Esophagus squamous epithelium (tissue), 5 donors: ENCODE measurements around the gene BPGM. TPM values are rescaled to one million over a fixed set of nuclear protein-coding genes. Genes with fewer than 3 reads are reported as not detected.
"Not testable (repeated sequence)": the region's sequence is repeated elsewhere in the genome, so short reads cannot be mapped to it uniquely, and the experiment has no call there.

Experiments
- DNase-seq: peaks from one replicate; lab custom pipeline; 2025; lab: John Stamatoyannopoulos, UW
- H3K27ac ChIP-seq, 4 donors: fragments of 200-600 bp; sonication (generic); one replicate each; pipeline ENCODE4 v1.5.1; 2016 to 2019; ENCODE audit warnings: mild to moderate bottlenecking in 1 of 4
- H3K27me3 ChIP-seq, 4 donors: fragments of 200-600 bp; sonication (generic); 1 replicate in 3 of 4; 2 replicates in 1 of 4; pipeline versions ENCODE4 v1.5.1 to v1.6.0; 2017 to 2021; ENCODE audit warnings: antibody characterized with exemption in 1 of 4
- H3K36me3 ChIP-seq, 3 donors: fragments of 200-600 bp; sonication (generic); one replicate each; pipeline ENCODE4 v1.5.1; 2016 to 2019
- H3K4me1 ChIP-seq, 3 donors: fragments of 200-600 bp; sonication (generic); one replicate each; pipeline ENCODE4 v1.5.1; 2017 to 2019
- H3K4me3 ChIP-seq, 4 donors: fragments of 200-600 bp; sonication (generic); 1 replicate in 3 of 4; 2 replicates in 1 of 4; pipeline ENCODE4 v1.5.1; 2016 to 2019; ENCODE audit warnings: mild to moderate bottlenecking in 2 of 4, moderate library complexity in 1 of 4
- H3K9me3 ChIP-seq, 3 donors: fragments of 200-600 bp; sonication (generic); one replicate each; pipeline ENCODE4 v1.5.1; 2016 to 2019
- CTCF ChIP-seq, 6 experiments: fragments of 450-650 bp in 4 of 6; fragments of 200-600 bp in 2 of 6; sonication (generic) in 2 of 6; IDR thresholded peaks; one replicate each; pipeline ENCODE4 v1.5.1; 2016 to 2019; ENCODE audit warnings: antibody characterized with exemption in 6 of 6, mild to moderate bottlenecking in 4 of 6, moderate library complexity in 4 of 6
- POLR2A ChIP-seq, 4 donors: fragments of 450-650 bp; IDR thresholded peaks; one replicate each; pipeline ENCODE4 v1.6.1; 2017; ENCODE audit warnings: antibody characterized with exemption in 4 of 4, mild to moderate bottlenecking in 4 of 4, moderate library complexity in 3 of 4
- WGBS, 2 donors: methylation state at CpG; one replicate each; pipeline ENCODE4 v1.1.5; 2018; 5-methylcytosine and 5-hydroxymethylcytosine counted together
- intact Hi-C: fragments of 100-400 bp; cut with DNase I; formaldehyde crosslinking; loops from one replicate; pipeline ENCODE4 v1.15.0; 2022
- total RNA-seq, 4 donors: library from RNA; depleted of rRNA; stranded (reverse); fragments of >200 nt; gene quantifications; one replicate each; pipeline ENCODE4 v1.1.0, GENCODE V29; 2016
- donor health status: DM: yes; HTN: yes; CAD: no.

BPGM gene
- total RNA-seq, 4 donors from 2014 or later, result 4.4 to 16.8 (median 11.3) TPM

DNA sequence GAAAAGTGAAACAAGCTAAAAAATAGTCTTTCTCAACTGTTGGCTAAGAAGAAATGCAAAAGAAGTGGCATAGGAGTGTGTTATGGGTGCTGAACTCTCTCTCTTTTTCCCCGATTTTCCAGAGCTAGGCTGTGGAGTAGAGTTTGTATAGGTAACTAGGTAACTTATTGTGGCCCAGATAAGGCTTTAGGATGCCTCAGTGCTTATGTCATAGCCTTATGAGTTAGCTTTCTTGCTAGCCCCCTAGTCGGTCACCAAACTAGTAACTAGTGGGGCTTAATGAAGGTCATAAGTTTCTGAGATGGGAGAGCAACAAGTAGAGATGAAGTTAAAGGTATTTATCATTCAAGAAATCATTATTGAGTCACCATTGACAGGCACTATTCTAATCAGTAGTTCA, 32.4 kb downstream of the BPGM start:
- H3K36me3 ChIP-seq, result peaks cover 0 to 25% (median 2%) of the 10 kb centered on the region in 3 donors
- no peak for TF ChIP-seq CTCF (IDR thresholded peaks at IDR 0.05)
- no peak overlapping the region for H3K4me3 ChIP-seq
- no peak for DNase-seq
- WGBS, 2 donors, result 85 to 89% methylated on average over 2 of the region's 2 CpGs
- no peak overlapping the region for H3K27ac ChIP-seq
- H3K27me3 ChIP-seq, result no peaks in the 10 kb centered on the region
- H3K4me1 ChIP-seq, result no peaks in the 10 kb centered on the region
- peaks cover 0 to 5% (median 0%) of the 10 kb centered on the region in 3 donors for H3K9me3 ChIP-seq
- intact Hi-C loops, result no loop called here

DNA sequence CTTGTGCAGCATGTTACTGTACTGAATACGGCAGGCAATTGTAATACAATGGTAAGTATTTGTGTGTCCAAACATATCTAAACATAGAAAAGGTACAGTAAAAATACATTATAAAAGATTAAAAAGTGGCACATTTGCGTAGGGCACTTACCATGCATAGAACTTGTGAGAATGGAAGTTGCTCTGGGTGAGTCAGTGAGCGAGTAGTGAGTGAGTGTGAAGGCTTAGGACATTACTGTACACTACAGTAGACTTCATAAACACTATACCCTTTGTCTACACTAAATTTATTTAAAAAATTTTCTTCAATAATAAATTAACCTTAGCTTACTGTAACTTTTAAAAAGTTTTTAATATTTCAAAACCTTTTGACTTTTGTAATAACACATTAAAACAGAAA, 37.5 kb downstream of the BPGM start:
- Histone ChIP-seq H3K27ac (no peak overlapping the region), H3K4me3 (no peak overlapping the region), H3K36me3 (peaks cover 0 to 18% (median 2%) of the 10 kb centered on the region in 3 donors), H3K27me3 (no peaks in the 10 kb centered on the region), H3K4me1 (no peaks in the 10 kb centered on the region), H3K9me3 (no peaks in the 10 kb centered on the region)
- intact Hi-C loops, result loop anchor here (10.0 kb wide), 1 partner anchor 481 kb away; no protein-coding TSS in a partner anchor
- TF ChIP-seq POLR2A (IDR thresholded peaks at IDR 0.05) (no peak), CTCF (IDR thresholded peaks at IDR 0.05) (no peak)
- DNase-seq, result no peak
- WGBS, 2 donors, result 91 to 94% methylated on average over 3 of the region's 3 CpGs

DNA sequence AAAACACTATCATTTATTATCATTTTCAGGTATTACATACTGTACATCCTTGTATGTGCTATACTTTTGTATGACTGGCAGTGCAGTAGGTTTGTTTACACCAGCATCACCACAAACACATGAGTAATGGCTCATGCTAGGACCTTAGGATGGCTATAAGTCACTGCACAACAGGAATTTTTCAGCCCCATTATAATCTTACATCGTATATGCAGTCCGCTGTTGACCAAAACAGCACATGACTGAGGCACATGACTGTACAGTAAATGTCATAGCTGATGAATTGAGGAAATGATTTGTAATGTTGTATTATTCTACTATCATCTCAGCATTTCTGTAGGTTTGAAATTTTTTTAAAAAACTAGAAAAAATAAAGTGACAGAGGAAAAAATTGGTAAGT, 38.6 kb downstream of the BPGM start:
- Histone ChIP-seq H3K27ac (no peak overlapping the region), H3K4me1 (peaks cover 0 to 2% (median 0%) of the 10 kb centered on the region in 3 donors), H3K4me3 (no peak overlapping the region), H3K9me3 (no peaks in the 10 kb centered on the region), H3K27me3 (no peaks in the 10 kb centered on the region), H3K36me3 (peaks cover 0 to 7% (median 0%) of the 10 kb centered on the region in 3 donors)
- intact Hi-C loops, result loop anchor here (10.0 kb wide), 1 partner anchor 480 kb away; no protein-coding TSS in a partner anchor
- WGBS, 2 donors, result 48 to 70% methylated on average over 2 of the region's 2 CpGs
- no peak for DNase-seq
- no peak for TF ChIP-seq CTCF (IDR thresholded peaks at IDR 0.05)
- TF ChIP-seq POLR2A (IDR thresholded peaks at IDR 0.05), result no peak

DNA sequence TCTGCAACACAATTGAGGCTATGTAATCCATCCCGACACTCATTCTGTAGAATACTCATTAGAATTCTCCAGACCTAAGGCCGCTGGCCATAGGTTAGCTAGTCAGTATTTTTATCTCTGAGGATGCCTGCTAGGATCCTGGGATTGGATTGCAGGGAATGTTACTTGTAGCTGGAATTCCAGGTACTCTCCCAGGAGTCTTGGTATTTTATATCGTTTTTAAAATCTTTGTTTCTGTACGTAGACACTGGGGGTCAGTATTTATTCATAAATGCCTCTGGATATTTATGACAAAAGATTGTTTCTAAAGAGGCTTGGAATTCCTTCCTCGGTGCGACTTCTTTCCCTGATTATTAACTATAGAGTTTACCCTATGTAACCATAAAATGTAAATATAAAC, 40.1 kb downstream of the BPGM start:
- DNase-seq, result no peak
- peak in 4 of 6 experiments; percentile 19 to 44 (median 22) for TF ChIP-seq CTCF (IDR thresholded peaks at IDR 0.05)
- no peak for TF ChIP-seq POLR2A (IDR thresholded peaks at IDR 0.05)
- H3K27ac ChIP-seq, result no peak overlapping the region

GRCh38 chr7:134689550-134689949, 42.9 kb downstream of the BPGM start:
- DNase-seq, H3K9me3 ChIP-seq, H3K27me3 ChIP-seq, H3K36me3 ChIP-seq: not testable (repeated sequence)
- H3K4me3 ChIP-seq, result peak overlapping the region in 3 of 4 donors; percentile 13 to 24 (median 19)
- intact Hi-C loops, result loop anchor here (10.0 kb wide), 1 partner anchor 475 kb away; no protein-coding TSS in a partner anchor
- peaks cover 0 to 24% (median 19%) of the 10 kb centered on the region in 3 donors for H3K4me1 ChIP-seq
- 58 to 72% methylated on average over 4 to 5 of the region's 5 CpGs for WGBS, 2 donors
- H3K27ac ChIP-seq, result peak overlapping the region in 3 of 4 donors; percentile 1 to 77 (median 70)

More for the DNA sequence above, 40.1 kb downstream of the BPGM start:
- H3K9me3 ChIP-seq, result no peaks in the 10 kb centered on the region
- intact Hi-C loops, result loop anchor here (10.0 kb wide), 1 partner anchor 478 kb away; no protein-coding TSS in a partner anchor
- H3K4me1 ChIP-seq, result peaks cover 0 to 17% (median 13%) of the 10 kb centered on the region in 3 donors
- 34 to 38% methylated on average over 6 of the region's 6 CpGs for WGBS, 2 donors
- no peaks in the 10 kb centered on the region for H3K27me3 ChIP-seq
- H3K4me3 ChIP-seq, result no peak overlapping the region
- H3K36me3 ChIP-seq, result no peaks in the 10 kb centered on the region
